GM21515 (cell line): ENCODE data around the gene ATP2A1.
A peak's percentile ranks its signal among the peaks of the same experiment; 100 is the strongest.
"Not testable (repeated sequence)": the region's sequence is repeated elsewhere in the genome, so short reads cannot be mapped to it uniquely, and the experiment has no call there.

Experiments used
- ATAC-seq: cut with Tn5 transposase; IDR thresholded peaks from one replicate; pipeline ENCODE4 v1.9.1; 2021; ENCODE audit not compliant: unreplicated experiment

Gene ATP2A1

DNA sequence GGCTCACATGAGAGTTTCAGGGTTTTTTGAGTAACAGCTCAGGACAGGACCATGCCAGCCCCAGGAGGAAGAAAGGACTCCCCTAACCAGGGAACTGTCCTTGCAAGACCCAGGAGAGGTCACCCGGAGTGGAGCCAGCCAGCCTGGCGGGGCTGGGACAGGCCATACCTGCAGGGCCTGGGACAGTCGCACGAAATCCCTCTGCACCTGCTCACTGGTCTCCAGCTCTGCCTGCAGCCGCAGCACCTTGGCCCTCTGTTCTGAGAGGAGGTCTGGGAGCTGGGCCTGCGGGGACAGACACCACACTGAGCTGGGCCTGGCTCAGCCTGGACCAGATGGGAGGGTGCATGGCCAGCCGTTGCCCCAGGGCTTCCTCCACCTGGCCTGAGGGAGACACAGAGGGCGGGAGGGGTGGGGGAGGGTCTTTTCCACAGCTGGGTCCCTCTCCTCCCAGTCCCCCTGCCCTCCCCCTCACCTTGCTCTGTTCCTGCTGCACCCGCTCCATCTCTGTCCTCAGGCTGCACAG lies 27.0 kb downstream of the ATP2A1 start:
- no peak for ATAC-seq

DNA sequence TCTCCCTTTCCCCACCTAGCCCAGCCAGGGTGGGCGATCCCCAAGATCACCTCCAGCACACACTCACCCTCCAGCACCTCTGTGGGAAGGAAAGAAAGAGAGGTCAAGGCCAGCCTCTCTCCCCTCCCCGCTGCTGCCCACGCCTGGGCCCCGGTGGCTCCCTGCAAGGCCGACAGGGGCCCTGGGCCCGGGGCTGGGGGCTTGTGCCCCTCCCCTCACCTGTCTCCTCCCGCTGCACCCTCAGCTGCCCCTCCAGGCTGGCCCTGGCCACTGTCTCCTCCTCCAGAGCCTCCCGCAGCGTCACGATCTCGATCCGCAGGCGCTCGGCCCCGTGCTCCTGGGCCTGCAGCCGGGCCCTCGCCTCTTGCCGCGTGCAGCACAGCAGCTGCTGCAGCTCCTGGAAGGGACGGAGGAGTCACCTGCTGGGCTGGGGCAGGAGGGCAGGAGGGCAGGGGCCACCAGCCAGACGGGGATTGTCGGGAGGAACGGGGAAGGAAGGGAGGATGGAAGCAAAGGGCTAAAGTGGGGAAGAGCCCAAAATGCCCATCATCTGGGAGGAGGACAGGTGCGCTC lies 27.6 kb downstream of the ATP2A1 start:
- ATAC-seq: no peak

- ATAC-seq: no peak
Observed at GRCh38 chr16:28910086-28911031, 32.1 kb downstream of the ATP2A1 start.

- ATAC-seq: no peak
Observed at GRCh38 chr16:28912558-28912957, 34.3 kb downstream of the ATP2A1 start.

- no peak for ATAC-seq
Observed at GRCh38 chr16:28913946-28914724, 35.8 kb downstream of the ATP2A1 start.

DNA sequence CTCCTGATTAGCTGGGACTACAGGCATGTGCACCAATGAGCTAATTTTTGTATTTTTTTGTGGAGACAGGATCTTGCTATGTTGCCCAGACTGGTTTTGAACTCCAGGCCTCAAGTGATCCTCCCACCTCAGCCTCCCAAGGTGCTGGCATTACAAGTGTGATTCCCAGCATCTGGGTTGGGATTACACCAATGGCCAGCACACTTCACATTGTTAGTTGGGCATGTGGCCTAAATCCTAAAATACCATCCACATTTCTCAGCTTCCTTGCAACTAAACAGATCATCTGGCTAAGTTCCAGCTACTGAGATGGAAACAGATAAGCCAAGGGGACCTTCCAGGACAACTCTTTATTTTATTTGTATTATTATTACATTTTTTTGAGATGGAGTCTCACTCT lies 36.9 kb downstream of the ATP2A1 start:
- no peak for ATAC-seq

- ATAC-seq: no peak
Observed at GRCh38 chr16:28917095-28917494, 38.8 kb downstream of the ATP2A1 start.

- no peak for ATAC-seq
Observed at GRCh38 chr16:28918698-28919097, 40.4 kb downstream of the ATP2A1 start.

DNA sequence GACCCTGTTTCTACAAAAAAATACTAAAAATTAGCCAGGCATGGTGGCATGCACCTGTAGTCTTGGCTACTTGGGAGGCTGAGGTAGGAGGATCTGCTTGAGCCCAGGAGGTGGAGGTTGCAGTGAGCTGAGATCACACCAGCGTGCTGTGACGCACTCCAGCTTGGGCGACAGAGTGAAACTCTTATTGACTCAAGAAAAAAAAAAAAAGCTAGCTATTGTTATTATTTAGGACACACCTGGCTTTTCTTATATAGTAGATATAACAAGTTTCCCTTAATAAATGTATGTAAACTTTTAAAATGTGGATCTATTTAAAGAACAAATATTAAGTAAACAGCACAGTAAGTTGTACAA lies 44.9 kb downstream of the ATP2A1 start:
- no peak for ATAC-seq

- ATAC-seq: peak; percentile 48
Observed at GRCh38 chr16:28923652-28924398, 45.5 kb downstream of the ATP2A1 start.

DNA sequence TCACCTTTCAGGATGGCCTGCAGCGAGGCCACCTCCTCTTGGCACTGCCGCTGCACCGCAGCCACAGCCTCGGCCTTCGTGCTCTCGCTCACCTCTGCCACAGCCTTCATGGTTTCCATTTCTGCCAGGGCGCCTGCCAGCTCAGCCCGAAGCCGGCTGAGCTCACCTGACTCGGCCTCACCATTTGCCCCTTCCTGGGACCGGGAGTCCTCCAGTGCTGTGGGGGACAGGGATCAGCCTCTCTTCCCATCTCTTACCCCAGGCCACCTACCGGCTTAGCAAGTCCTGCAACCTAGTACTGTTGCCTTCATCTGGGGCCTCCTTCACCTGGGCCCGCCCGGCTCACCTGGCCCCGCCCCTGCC lies 46.1 kb downstream of the ATP2A1 start:
- no peak for ATAC-seq

DNA sequence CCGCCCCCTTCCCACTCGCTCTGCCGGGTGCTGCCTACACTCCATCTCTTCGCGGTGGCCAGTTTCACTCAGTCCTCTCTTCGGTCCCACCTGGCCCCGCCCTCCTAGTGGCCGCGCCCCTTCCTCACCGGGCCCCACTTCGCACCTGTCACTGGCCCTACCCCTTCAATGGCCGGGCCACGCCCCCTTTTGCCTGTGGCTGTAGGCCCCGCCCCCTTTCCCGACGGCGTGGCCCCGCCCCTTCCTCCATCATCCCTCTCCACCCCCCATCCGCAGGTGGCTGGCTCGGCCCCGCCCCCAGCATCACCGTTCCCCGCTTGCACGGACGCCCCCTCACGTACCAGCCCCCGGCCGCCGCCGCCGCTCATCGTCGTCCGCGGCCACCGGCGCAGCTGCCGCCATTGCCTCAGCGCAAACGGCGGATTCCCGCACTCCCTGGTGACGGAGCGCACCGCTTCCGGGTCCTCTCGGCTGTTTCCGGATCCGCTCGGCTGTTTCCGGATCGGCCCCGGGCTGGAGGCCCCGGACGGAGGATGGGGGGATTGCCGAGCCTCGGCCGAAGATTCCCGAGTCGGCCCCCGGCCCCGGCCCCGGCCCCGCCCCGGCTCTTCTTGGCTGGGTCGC lies 46.6 kb downstream of the ATP2A1 start, which contains the start of gene RABEP2:
Gene RABEP2 (minus strand): TSS at position 477 of the 624 bp plus-strand sequence. CDS start 75 bp downstream, at position 402.
- peak; percentile 54 for ATAC-seq

GRCh38 chr16:28925386-28926228 lies 47.3 kb downstream of the ATP2A1 start:
- peak; percentile 27 for ATAC-seq

DNA sequence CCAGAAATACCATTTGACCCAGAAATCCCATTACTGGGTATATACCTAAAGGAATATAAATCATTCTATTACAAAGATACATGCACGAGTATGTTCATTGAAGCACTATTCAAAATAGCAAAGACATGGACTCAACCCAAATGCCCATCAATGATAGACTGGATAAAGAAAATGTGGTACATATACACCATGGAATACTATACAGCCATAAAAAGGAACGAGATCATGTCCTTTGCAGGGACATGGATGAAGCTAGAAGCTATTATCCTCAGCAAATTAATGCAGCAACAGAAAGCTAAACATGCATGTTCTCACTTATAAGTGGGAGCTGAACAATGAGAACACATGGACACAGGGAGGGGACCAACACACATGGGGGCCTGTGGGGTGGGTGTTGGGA lies 48.0 kb downstream of the ATP2A1 start:
- ATAC-seq: not testable (repeated sequence)

- no peak for ATAC-seq
Observed at GRCh38 chr16:28927815-28928214, 49.5 kb downstream of the ATP2A1 start.

GRCh38 chr16:28930203-28930602 lies 51.9 kb downstream of the ATP2A1 start:
- no peak for ATAC-seq

- ATAC-seq: no peak
Observed at GRCh38 chr16:28930652-28931051, 52.4 kb downstream of the ATP2A1 start.

DNA sequence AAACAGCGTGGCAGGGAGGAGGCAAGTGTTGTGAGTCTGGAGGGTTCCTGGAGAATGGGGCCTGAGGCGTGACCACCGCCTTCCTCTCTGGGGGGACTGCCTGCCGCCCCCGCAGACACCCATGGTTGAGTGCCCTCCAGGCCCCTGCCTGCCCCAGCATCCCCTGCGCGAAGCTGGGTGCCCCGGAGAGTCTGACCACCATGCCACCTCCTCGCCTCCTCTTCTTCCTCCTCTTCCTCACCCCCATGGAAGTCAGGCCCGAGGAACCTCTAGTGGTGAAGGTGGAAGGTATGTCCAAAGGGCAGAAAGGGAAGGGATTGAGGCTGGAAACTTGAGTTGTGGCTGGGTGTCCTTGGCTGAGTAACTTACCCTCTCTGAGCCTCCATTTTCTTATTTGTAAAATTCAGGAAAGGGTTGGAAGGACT lies 53.5 kb downstream of the ATP2A1 start, which contains the start of gene CD19:
Gene CD19 (plus strand): TSS at position 171 of the 425 bp plus-strand sequence. CDS start 30 bp downstream, at position 201.
- no peak for ATAC-seq
